H9 (cell line): ENCODE results near the gene TIAL1. TPM values are rescaled to one million over a fixed set of nuclear protein-coding genes. Genes with fewer than 3 reads are reported as not detected.

Source experiments
- DNase-seq: peaks from one replicate; pipeline ENCODE4 v3.0.0-alpha.2; 2017
- H2AFZ ChIP-seq: one replicate; pipeline ENCODE4 v1.6.1; 2013; ENCODE audit warnings: mild to moderate bottlenecking, low read length, control low read depth, moderate library complexity
- H2AK5ac ChIP-seq: 2 replicates; pipeline ENCODE4 v1.6.1; 2013; ENCODE audit warnings: low read length, control low read depth, mixed read lengths; ENCODE audit not compliant: insufficient read length
- H2BK120ac ChIP-seq: one replicate; pipeline ENCODE4 v1.6.1; 2013; ENCODE audit warnings: low read depth, mild to moderate bottlenecking, low read length, control low read depth, inconsistent platforms; ENCODE audit not compliant: poor library complexity, severe bottlenecking
- H2BK12ac ChIP-seq: 2 replicates; pipeline ENCODE4 v1.6.1; 2013; ENCODE audit warnings: low read length, control low read depth, mixed read lengths, low read depth; ENCODE audit not compliant: insufficient read length
- H2BK15ac ChIP-seq: 2 replicates; pipeline ENCODE4 v1.6.1; 2013; ENCODE audit warnings: low read depth, low read length, control low read depth
- H2BK20ac ChIP-seq: one replicate; pipeline ENCODE4 v1.6.1; 2013; ENCODE audit warnings: low read depth, mild to moderate bottlenecking, low read length, control low read depth, inconsistent platforms; ENCODE audit not compliant: poor library complexity, severe bottlenecking
- H2BK5ac ChIP-seq: 2 replicates; pipeline ENCODE4 v1.6.1; 2013; ENCODE audit warnings: low read length, control low read depth, mixed read lengths; ENCODE audit not compliant: insufficient read length
- H3K14ac ChIP-seq: 2 replicates; pipeline ENCODE4 v1.6.1; 2013; ENCODE audit warnings: low read length, control low read depth; ENCODE audit not compliant: insufficient read depth
- H3K18ac ChIP-seq: 2 replicates; pipeline ENCODE4 v1.6.1; 2013; ENCODE audit warnings: low read depth, mild to moderate bottlenecking, mixed read lengths, low read length, control low read depth; ENCODE audit not compliant: insufficient read length
- H3K23ac ChIP-seq: 2 replicates; pipeline ENCODE4 v1.6.1; 2013; ENCODE audit warnings: low read length, control low read depth, mixed read lengths, low read depth; ENCODE audit not compliant: insufficient read length
- H3K23me2 ChIP-seq: 2 replicates; pipeline ENCODE4 v1.6.1; 2013; ENCODE audit warnings: low read depth, mild to moderate bottlenecking, mixed read lengths, low read length, control low read depth; ENCODE audit not compliant: insufficient read length, poor library complexity, severe bottlenecking
- H3K27ac ChIP-seq: 2 replicates; pipeline ENCODE4 v1.5.1; 2013; ENCODE audit warnings: low read length, control low read depth, mixed read lengths, low read depth; ENCODE audit not compliant: insufficient read length
- H3K27me3 ChIP-seq: 2 replicates; pipeline ENCODE4 v1.6.1; 2013; ENCODE audit warnings: low read length, control low read depth, inconsistent platforms; ENCODE audit not compliant: insufficient read depth
- H3K4ac ChIP-seq: 2 replicates; pipeline ENCODE4 v1.6.1; 2013; ENCODE audit warnings: low read depth, mild to moderate bottlenecking, control low read depth, inconsistent platforms, low read length, moderate library complexity
- H3K4me1 ChIP-seq: 2 replicates; pipeline ENCODE4 v1.6.1; 2013; ENCODE audit warnings: low read length, control low read depth, inconsistent platforms; ENCODE audit not compliant: insufficient read depth
- H3K4me2 ChIP-seq: 2 replicates; pipeline ENCODE4 v1.6.1; 2013; ENCODE audit warnings: low read length, control low read depth, mixed read lengths; ENCODE audit not compliant: insufficient read length, insufficient read depth
- H3K56ac ChIP-seq: 2 replicates; pipeline ENCODE4 v1.6.1; 2013; ENCODE audit warnings: low read depth, mild to moderate bottlenecking, mixed read lengths, low read length, control low read depth; ENCODE audit not compliant: insufficient read length
- H3K79me1 ChIP-seq: 2 replicates; pipeline ENCODE4 v1.6.1; 2013; ENCODE audit warnings: low read depth, mild to moderate bottlenecking, moderate library complexity, low read length, control low read depth, inconsistent platforms; ENCODE audit not compliant: insufficient read depth, poor library complexity, severe bottlenecking
- H3K79me2 ChIP-seq: 2 replicates; pipeline ENCODE4 v1.6.1; 2013; ENCODE audit warnings: low read length, control low read depth, inconsistent platforms; ENCODE audit not compliant: insufficient read depth
- H3K9ac ChIP-seq: 2 replicates; pipeline ENCODE4 v1.6.1; 2013; ENCODE audit warnings: low read length, control low read depth, mixed read lengths; ENCODE audit not compliant: insufficient read length; ENCODE audit errors: extremely low read depth
- H3K9me3 ChIP-seq: one replicate; pipeline ENCODE4 v1.6.1; 2013; ENCODE audit warnings: low read depth, low read length, inconsistent platforms; ENCODE audit not compliant: control insufficient read depth
- H3T11ph ChIP-seq: one replicate; pipeline ENCODE4 v1.6.1; 2013; ENCODE audit warnings: mild to moderate bottlenecking, low read length, control low read depth, inconsistent platforms
- H4K20me1 ChIP-seq: one replicate; pipeline ENCODE4 v1.6.1; 2013; ENCODE audit not compliant: control insufficient read depth, insufficient read length, insufficient read depth
- H4K5ac ChIP-seq: 2 replicates; pipeline ENCODE4 v1.6.1; 2013; ENCODE audit warnings: low read depth, mild to moderate bottlenecking, mixed read lengths, low read length, control low read depth; ENCODE audit not compliant: insufficient read length
- H4K8ac ChIP-seq: replicated peaks from 2 replicates; pipeline ENCODE4 v1.6.1; 2013; ENCODE audit warnings: low read length, control low read depth, mixed read lengths, low read depth; ENCODE audit not compliant: insufficient read length
- H4K91ac ChIP-seq: 2 replicates; pipeline ENCODE4 v1.6.1; 2013; ENCODE audit warnings: low read depth, mild to moderate bottlenecking, moderate library complexity, mixed read lengths, low read length, control low read depth; ENCODE audit not compliant: insufficient read length
- H3K27ac Mint-ChIP-seq, 3 experiments: 2 replicates in 2 of 3; 3 replicates in 1 of 3; pipeline ENCODE4 v1.8.0; 2020 to 2021; ENCODE audit warnings: mixed read lengths in 3 of 3, mild to moderate bottlenecking in 1 of 3, moderate library complexity in 1 of 3
- H3K27me3 Mint-ChIP-seq: 2 replicates; pipeline ENCODE4 v1.8.0; 2021; ENCODE audit warnings: low read depth, mild to moderate bottlenecking, moderate library complexity, mixed read lengths
- H3K36me3 Mint-ChIP-seq, 3 experiments: 2 replicates in 2 of 3; 3 replicates in 1 of 3; pipeline ENCODE4 v1.8.0; 2020 to 2021; ENCODE audit warnings: low read depth in 3 of 3, mixed read lengths in 3 of 3; ENCODE audit not compliant: insufficient read depth in 1 of 3
- H3K4me1 Mint-ChIP-seq, 2 experiments: 2 replicates each; pipeline ENCODE4 v1.8.0; 2020; ENCODE audit warnings: mixed read lengths in 2 of 2
- H3K4me3 Mint-ChIP-seq, 2 experiments: 2 replicates in 1 of 2; 3 replicates in 1 of 2; pipeline ENCODE4 v1.8.0; 2020 to 2021; ENCODE audit warnings: mild to moderate bottlenecking in 2 of 2, mixed read lengths in 2 of 2, moderate library complexity in 1 of 2
- H3K9me3 Mint-ChIP-seq, 2 experiments: 2 replicates in 1 of 2; 3 replicates in 1 of 2; pipeline ENCODE4 v1.8.0; 2020; ENCODE audit warnings: mild to moderate bottlenecking in 2 of 2, mixed read lengths in 2 of 2, moderate library complexity in 1 of 2
- WGBS: extraction: QIAGEN DNeasy Blood & Tissue Kit; methylation state at CpG from one replicate; pipeline ENCODE4 v1.1.7; 2013; ENCODE audit warnings: missing lambda C conversion rate, low lambda C conversion rate, mixed read lengths; ENCODE audit not compliant: insufficient read length; ENCODE audit errors: extremely low coverage; 5-methylcytosine and 5-hydroxymethylcytosine counted together
- total RNA-seq: library from RNA; stranded (reverse); gene quantifications from 2 replicates; pipeline ENCODE4 v1.2.1, GENCODE V29; 2021
- TF ChIP-seq, protein P1 (sequence below): fragments of 200-600 bp; sonication (generic); conservative IDR thresholded peaks from 3 replicates; pipeline ENCODE4 v1.8.0; 2021; ENCODE audit warnings: antibody characterized with exemption, mild to moderate bottlenecking

Gene TIAL1
- total RNA-seq, 1 experiment from 2014 or later: 146 TPM

DNA sequence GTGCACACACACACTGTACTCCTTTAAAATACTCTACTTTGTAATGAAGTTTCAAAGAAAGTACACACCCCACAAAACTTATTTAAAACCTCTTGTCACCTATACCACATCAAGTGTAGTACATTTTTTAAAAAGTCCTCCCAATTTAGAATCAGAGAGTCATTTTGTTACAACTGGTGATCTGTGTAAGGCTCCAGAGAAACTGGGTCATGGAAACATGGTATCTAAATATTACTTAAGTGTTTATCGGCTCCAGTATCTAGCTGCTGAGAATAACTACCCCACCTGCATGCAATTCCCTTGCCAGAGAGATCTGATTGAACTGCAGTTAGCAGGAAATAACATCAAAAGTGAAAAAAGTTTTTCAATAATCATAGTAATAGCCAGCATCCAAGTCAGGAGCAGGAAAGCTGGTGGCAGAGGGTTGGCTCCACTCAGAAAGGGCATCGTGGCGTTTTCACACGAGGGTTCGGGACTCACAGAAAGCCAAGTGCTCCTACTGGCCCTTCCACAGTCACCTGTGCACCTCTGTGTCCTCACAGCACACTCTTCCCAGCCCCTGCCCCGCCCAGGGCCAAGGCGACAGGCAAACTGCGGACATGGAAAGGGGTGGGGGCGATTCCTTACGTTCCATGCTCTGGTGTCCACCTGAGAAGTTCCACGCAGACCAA, 60.8 kb downstream of the TIAL1 start:
- Histone ChIP-seq H3K79me1 (no peaks in the 10 kb centered on the region), H2AFZ (no peak overlapping the region), H3K27ac (no peak overlapping the region), H4K5ac (no peak overlapping the region), H3K4me2 (no peak overlapping the region), H4K91ac (no peak overlapping the region), H4K8ac (no peak overlapping the region), H3K9ac (no peak overlapping the region), H3K79me2 (no peaks in the 10 kb centered on the region), H2BK15ac (no peak overlapping the region), H3K23me2 (no peaks in the 10 kb centered on the region), H2AK5ac (no peak overlapping the region), H3K27me3 (peaks cover 5% of the 10 kb centered on the region; the same call in 1 of the 2 replicates), H2BK20ac (no peak overlapping the region), H3K4me1 (no peaks in the 10 kb centered on the region), H3K23ac (no peak overlapping the region), H2BK12ac (no peak overlapping the region), H3T11ph (no peak overlapping the region), H4K20me1 (no peaks in the 10 kb centered on the region), H2BK120ac (no peak overlapping the region), H3K4ac (no peak overlapping the region), H2BK5ac (no peak overlapping the region), H3K9me3 (no peaks in the 10 kb centered on the region), H3K14ac (no peak overlapping the region; the same call in 1 of the 2 replicates), H3K56ac (no peak overlapping the region), H3K18ac (no peak overlapping the region)
- peaks cover 6 to 7% of the 10 kb centered on the region in 2 experiments; a peak in 3 of 4 replicates for H3K4me1 Mint-ChIP-seq
- TF ChIP-seq, protein P1, sequence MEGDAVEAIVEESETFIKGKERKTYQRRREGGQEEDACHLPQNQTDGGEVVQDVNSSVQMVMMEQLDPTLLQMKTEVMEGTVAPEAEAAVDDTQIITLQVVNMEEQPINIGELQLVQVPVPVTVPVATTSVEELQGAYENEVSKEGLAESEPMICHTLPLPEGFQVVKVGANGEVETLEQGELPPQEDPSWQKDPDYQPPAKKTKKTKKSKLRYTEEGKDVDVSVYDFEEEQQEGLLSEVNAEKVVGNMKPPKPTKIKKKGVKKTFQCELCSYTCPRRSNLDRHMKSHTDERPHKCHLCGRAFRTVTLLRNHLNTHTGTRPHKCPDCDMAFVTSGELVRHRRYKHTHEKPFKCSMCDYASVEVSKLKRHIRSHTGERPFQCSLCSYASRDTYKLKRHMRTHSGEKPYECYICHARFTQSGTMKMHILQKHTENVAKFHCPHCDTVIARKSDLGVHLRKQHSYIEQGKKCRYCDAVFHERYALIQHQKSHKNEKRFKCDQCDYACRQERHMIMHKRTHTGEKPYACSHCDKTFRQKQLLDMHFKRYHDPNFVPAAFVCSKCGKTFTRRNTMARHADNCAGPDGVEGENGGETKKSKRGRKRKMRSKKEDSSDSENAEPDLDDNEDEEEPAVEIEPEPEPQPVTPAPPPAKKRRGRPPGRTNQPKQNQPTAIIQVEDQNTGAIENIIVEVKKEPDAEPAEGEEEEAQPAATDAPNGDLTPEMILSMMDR: no peak
- H3K27ac Mint-ChIP-seq: no peak overlapping the region
- peaks cover 25% of the 10 kb centered on the region for H3K27me3 Mint-ChIP-seq
- no CpG with 5 or more reads among the region's 11 CpGs for WGBS
- no peaks in the 10 kb centered on the region for H3K9me3 Mint-ChIP-seq
- no peaks in the 10 kb centered on the region for H3K36me3 Mint-ChIP-seq
- no peak for DNase-seq
- no peak overlapping the region for H3K4me3 Mint-ChIP-seq
